HepG2 (cell line): ENCODE results near the gene SRSF10. TPM values are rescaled to one million over a fixed set of nuclear protein-coding genes. Genes with fewer than 3 reads are reported as not detected.

Experiments used
- ATAC-seq: fragments of 200-7000 bp; cut with Tn5 transposase; 3 replicates; pipeline ENCODE4 v1.9.1; 2020; ENCODE audit warnings: mild to moderate bottlenecking, moderate library complexity
- BruUV-seq: library from RNA; stranded (reverse); fragments of 400-500 nt; replicated peaks from 2 replicates; lab custom pipeline; 2021; lab: Mats Ljungman, UMichigan
- CTCF ChIA-PET: fragments of 300-600 bp; formaldehyde crosslinking; extraction: SDS; loops from one replicate; lab custom pipeline; 2021; ENCODE audit warnings: low total read pairs, inconsistent platforms, low intra/inter-chr PET ratio; lab: Yijun Ruan, JAX
- POLR2A ChIA-PET: fragments of 350-600 bp; sonication (Branson Sonifier 250); formaldehyde crosslinking; loops from one replicate; lab custom pipeline; 2020; ENCODE audit warnings: antibody characterized with exemption, inconsistent platforms; lab: Yijun Ruan, JAX
- DNase-seq: peaks from one replicate; pipeline ENCODE4 v3.0.0-alpha.2; 2015; ENCODE audit warnings: low spot score
- FAIRE-seq: peaks from 3 replicates; lab custom pipeline; 2011; peaks lifted over from hg19 to GRCh38; lab: Jason Lieb, UNC
- H2AFZ ChIP-seq: one replicate; pipeline ENCODE4 v1.6.1; 2011; ENCODE audit warnings: low read length, inconsistent platforms
- H3K27ac ChIP-seq: fragments of 300-600 bp; 3 replicates; pipeline ENCODE4 v1.8.0; 2011; ENCODE audit warnings: mixed run types, mild to moderate bottlenecking, mixed read lengths, low read length, inconsistent platforms; ENCODE audit not compliant: insufficient read depth; ENCODE audit errors: extremely low read length
- H3K27me3 ChIP-seq, 2 experiments: fragments of 200-600 bp in 1 of 2; 2 replicates in 1 of 2; 3 replicates in 1 of 2; pipeline versions ENCODE4 v1.6.0 to v1.8.0; 2011; ENCODE audit warnings: low read length in 2 of 2, mild to moderate bottlenecking in 2 of 2, moderate library complexity in 2 of 2, inconsistent platforms in 1 of 2; ENCODE audit not compliant: insufficient read depth in 2 of 2, control insufficient read depth in 1 of 2
- H3K36me3 ChIP-seq, 2 experiments: fragments of 200-600 bp in 1 of 2; replicated peaks in 1 of 2; 2 replicates in 1 of 2; 3 replicates in 1 of 2; pipeline versions ENCODE4 v1.5.1 to v1.8.0; 2011; ENCODE audit warnings: low read length in 2 of 2, inconsistent platforms in 1 of 2; ENCODE audit not compliant: insufficient read depth in 2 of 2, control insufficient read depth in 1 of 2
- H3K4me1 ChIP-seq: 2 replicates; pipeline ENCODE4 v1.5.1; 2012; ENCODE audit warnings: low read length, inconsistent platforms; ENCODE audit not compliant: insufficient read depth
- H3K4me2 ChIP-seq: 2 replicates; pipeline ENCODE4 v1.6.0; 2011; ENCODE audit warnings: low read depth, low read length, inconsistent platforms
- H3K4me3 ChIP-seq, 3 experiments: fragments of 200-600 bp in 1 of 3; sonication (generic), shearing (Covaris generic) in 1 of 3; replicated peaks in 1 of 3; 2 replicates each; pipeline ENCODE4 v1.5.1; 2011 to 2016; ENCODE audit warnings: low read length in 3 of 3, inconsistent platforms in 2 of 3, low read depth in 2 of 3, mild to moderate bottlenecking in 2 of 3, control low read depth in 1 of 3, mixed read lengths in 1 of 3; ENCODE audit not compliant: insufficient read depth in 1 of 3
- H3K79me2 ChIP-seq: one replicate; pipeline ENCODE4 v1.6.1; 2011; ENCODE audit warnings: low read length, inconsistent platforms; ENCODE audit not compliant: insufficient read depth
- H3K9ac ChIP-seq: 2 replicates; pipeline ENCODE4 v1.6.0; 2011; ENCODE audit warnings: mild to moderate bottlenecking, low read depth, low read length, inconsistent platforms; ENCODE audit not compliant: insufficient read depth
- H3K9me3 ChIP-seq: 2 replicates; pipeline ENCODE4 v1.5.1; 2012; ENCODE audit warnings: mild to moderate bottlenecking, low read length
- H4K20me1 ChIP-seq: 2 replicates; pipeline ENCODE4 v1.6.0; 2011; ENCODE audit warnings: inconsistent platforms, mild to moderate bottlenecking, low read length, moderate library complexity; ENCODE audit not compliant: insufficient read depth
- CBX2 ChIP-seq, 2 experiments: fragments of 200-600 bp in 1 of 2; sonication (generic); formaldehyde crosslinking in 1 of 2; IDR thresholded peaks; 2 replicates each; pipeline versions ENCODE4 v1.7.0 to v1.8.1; 2018 to 2022; ENCODE audit warnings: low read depth in 2 of 2, low read length in 1 of 2, mild to moderate bottlenecking in 1 of 2, missing genetic modification reagents in 1 of 2
- JUND ChIP-seq: sonication (generic); formaldehyde crosslinking; IDR thresholded peaks from 2 replicates; pipeline ENCODE4 v1.8.0; 2022; ENCODE audit warnings: mild to moderate bottlenecking, missing genetic modification reagents
- MIER3 ChIP-seq: IDR thresholded peaks from 2 replicates; pipeline ENCODE4 v1.6.1; 2016; ENCODE audit warnings: missing compliant biosample characterization, borderline replicate concordance
- PHF8 ChIP-seq: sonication (generic); formaldehyde crosslinking; IDR thresholded peaks from 2 replicates; pipeline ENCODE4 v1.5.0; 2020; ENCODE audit warnings: missing genetic modification reagents
- POLR2AphosphoS5 ChIP-seq: IDR thresholded peaks from 2 replicates; pipeline ENCODE4 v1.6.1; 2012; ENCODE audit warnings: low read depth, low read length
- TGIF2 ChIP-seq: IDR thresholded peaks from 2 replicates; pipeline ENCODE4 v1.6.1; 2016; ENCODE audit warnings: control low read depth, missing compliant biosample characterization
- ZFAT ChIP-seq: sonication (generic); formaldehyde crosslinking; conservative IDR thresholded peaks from 2 replicates; pipeline ENCODE4 v1.8.1; 2023; ENCODE audit warnings: missing genetic modification reagents, inconsistent platforms
- ZNF18 ChIP-seq: sonication (generic); formaldehyde crosslinking; IDR thresholded peaks from 2 replicates; pipeline ENCODE4 v1.8.0; 2022; ENCODE audit warnings: mild to moderate bottlenecking, missing genetic modification reagents; ENCODE audit not compliant: insufficient replicate concordance
- ZNF224 ChIP-seq: sonication (generic); formaldehyde crosslinking; IDR thresholded peaks from 2 replicates; pipeline ENCODE4 v1.5.0; 2020; ENCODE audit warnings: mild to moderate bottlenecking, missing genetic modification reagents
- ZNF263 ChIP-seq: sonication (generic); formaldehyde crosslinking; IDR thresholded peaks from 2 replicates; pipeline ENCODE4 v1.4.0; 2020; ENCODE audit warnings: missing genetic modification reagents
- ZNF362 ChIP-seq: sonication (generic); formaldehyde crosslinking; IDR thresholded peaks from 2 replicates; pipeline ENCODE4 v1.4.0; 2020; ENCODE audit warnings: missing genetic modification reagents, mild to moderate bottlenecking, borderline replicate concordance
- ZNF670 ChIP-seq: sonication (generic); formaldehyde crosslinking; IDR thresholded peaks from 2 replicates; pipeline ENCODE4 v1.8.0; 2022; ENCODE audit warnings: mild to moderate bottlenecking, missing genetic modification reagents, borderline replicate concordance
- ZNF776 ChIP-seq: sonication (generic); formaldehyde crosslinking; IDR thresholded peaks from 2 replicates; pipeline ENCODE4 v1.4.0; 2020; ENCODE audit warnings: mild to moderate bottlenecking, missing genetic modification reagents
- WGBS: methylation state at CpG from one replicate; pipeline ENCODE4 v1.1.6; 2017; ENCODE audit warnings: low lambda C conversion rate; 5-methylcytosine and 5-hydroxymethylcytosine counted together
- in situ Hi-C: cut with HindIII; loops from 2 replicates; pipeline ENCODE4 v1.10.0; 2017; ENCODE audit warnings: low pct_unique_long_range_greater_than_20kb; ENCODE audit not compliant: extremely low pct_ligation_motif_present
- intact Hi-C: fragments of 100-400 bp; cut with micrococcal nuclease; formaldehyde crosslinking; loops from one replicate; pipeline ENCODE4 v1.10.0; 2022; ENCODE audit not compliant: unreplicated experiment
- polyA plus RNA-seq, 8 experiments: library from polyadenylated mRNA; depleted of rRNA in 3 of 8; stranded (reverse) in 7 of 8; unstranded in 1 of 8; fragments of >200 nt; fragmentation: Illumina TruSeq in 4 of 8; extraction: Trizol in 4 of 8; gene quantifications; 2 replicates each; pipeline versions ENCODE4 v1.2.1 to v1.2.3, GENCODE V29; 2011 to 2016; ENCODE audit warnings: low read depth in 4 of 8, missing spikeins in 1 of 8, mixed read lengths in 1 of 8; ENCODE audit not compliant: insufficient read depth in 1 of 8
- total RNA-seq, 5 experiments: library from RNA; depleted of rRNA; stranded (reverse); fragments of >200 nt; fragmentation: Illumina TruSeq; extraction: Trizol; gene quantifications; 2 replicates each; pipeline ENCODE4 v1.2.3, GENCODE V29; 2016; ENCODE audit warnings: low read depth in 1 of 5
- TF ChIP-seq, protein P1 (sequence below): IDR thresholded peaks from 2 replicates; pipeline ENCODE4 v1.6.1; 2016; ENCODE audit warnings: control low read depth
- TF ChIP-seq, protein P2 (sequence below): sonication (generic); formaldehyde crosslinking; conservative IDR thresholded peaks from 2 replicates; pipeline ENCODE4 v1.5.0; 2020; ENCODE audit warnings: missing genetic modification reagents

SRSF10 gene
- total and polyA plus RNA-seq, 2 of the 13 experiments (the other 11 are each of a cell fraction or from before 2014, with no cell fraction given): 126 to 186 TPM

- CTCF ChIA-PET: no interaction called here
- ATAC-seq: no peak
- H3K27me3 ChIP-seq: no peaks in the 10 kb centered on the region; a peak in 1 of 5 replicates
- TF ChIP-seq, protein P1, sequence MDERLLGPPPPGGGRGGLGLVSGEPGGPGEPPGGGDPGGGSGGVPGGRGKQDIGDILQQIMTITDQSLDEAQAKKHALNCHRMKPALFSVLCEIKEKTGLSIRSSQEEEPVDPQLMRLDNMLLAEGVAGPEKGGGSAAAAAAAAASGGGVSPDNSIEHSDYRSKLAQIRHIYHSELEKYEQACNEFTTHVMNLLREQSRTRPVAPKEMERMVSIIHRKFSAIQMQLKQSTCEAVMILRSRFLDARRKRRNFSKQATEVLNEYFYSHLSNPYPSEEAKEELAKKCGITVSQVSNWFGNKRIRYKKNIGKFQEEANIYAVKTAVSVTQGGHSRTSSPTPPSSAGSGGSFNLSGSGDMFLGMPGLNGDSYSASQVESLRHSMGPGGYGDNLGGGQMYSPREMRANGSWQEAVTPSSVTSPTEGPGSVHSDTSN (CRISPR knock-in tag): no peak
- TF ChIP-seq ZNF18 (CRISPR knock-in tag) (peak; percentile 13), ZFAT (CRISPR knock-in tag) (0 out of 2 replicates have a peak, but pooled peaks have one; percentile 61), ZNF224 (CRISPR knock-in tag) (0 out of 2 replicates have a peak, but pooled peaks have one; percentile 36), TGIF2 (CRISPR knock-in tag) (no peak), ZNF263 (no peak), JUND (CRISPR knock-in tag) (no peak), ZNF362 (0 out of 2 replicates have a peak, but pooled peaks have one; percentile 9), PHF8 (CRISPR knock-in tag) (no peak), MIER3 (CRISPR knock-in tag) (0 out of 2 replicates have a peak, but pooled peaks have one; percentile 8), POLR2AphosphoS5 (no peak), ZNF670 (CRISPR knock-in tag) (0 out of 2 replicates have a peak, but pooled peaks have one; percentile 49), ZNF776 (no peak), CBX2 (IDR thresholded peaks at IDR 0.05; ENCODE audit: low read depth, low read length) (no peak), CBX2 (CRISPR knock-in tag; IDR thresholded peaks at IDR 0.05; ENCODE audit: low read depth) (no peak)
- TF ChIP-seq, protein P2, sequence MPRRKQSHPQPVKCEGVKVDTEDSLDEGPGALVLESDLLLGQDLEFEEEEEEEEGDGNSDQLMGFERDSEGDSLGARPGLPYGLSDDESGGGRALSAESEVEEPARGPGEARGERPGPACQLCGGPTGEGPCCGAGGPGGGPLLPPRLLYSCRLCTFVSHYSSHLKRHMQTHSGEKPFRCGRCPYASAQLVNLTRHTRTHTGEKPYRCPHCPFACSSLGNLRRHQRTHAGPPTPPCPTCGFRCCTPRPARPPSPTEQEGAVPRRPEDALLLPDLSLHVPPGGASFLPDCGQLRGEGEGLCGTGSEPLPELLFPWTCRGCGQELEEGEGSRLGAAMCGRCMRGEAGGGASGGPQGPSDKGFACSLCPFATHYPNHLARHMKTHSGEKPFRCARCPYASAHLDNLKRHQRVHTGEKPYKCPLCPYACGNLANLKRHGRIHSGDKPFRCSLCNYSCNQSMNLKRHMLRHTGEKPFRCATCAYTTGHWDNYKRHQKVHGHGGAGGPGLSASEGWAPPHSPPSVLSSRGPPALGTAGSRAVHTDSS (CRISPR knock-in tag): no peak
- TF ChIP-seq, all 625 proteins: peak for 6
- H4K20me1 ChIP-seq: peaks cover 39% of the 10 kb centered on the region
- H3K36me3 ChIP-seq: peaks cover 3 to 28% of the 10 kb centered on the region in 2 experiments; a peak in 4 of 5 replicates
- peak overlapping the region; percentile 98 for H3K27ac ChIP-seq
- FAIRE-seq (no peak), DNase-seq (no peak)
- peak overlapping the region; percentile 85 for H3K4me2 ChIP-seq
- H3K79me2 ChIP-seq: peaks cover 57% of the 10 kb centered on the region
- WGBS: under 1% methylated on average over 13 of the region's 13 CpGs
- H2AFZ ChIP-seq: no peak overlapping the region
- in situ Hi-C loops (loop anchor here (5.0 kb wide), 1 partner anchor 43 kb away; no protein-coding TSS in a partner anchor), intact Hi-C loops (loop anchor here (2.0 kb wide), 1 partner anchor 49 kb away; no protein-coding TSS in a partner anchor)
- BruUV-seq: no TSS peak
- H3K4me1 ChIP-seq: peaks cover 56% of the 10 kb centered on the region
- POLR2A ChIA-PET: interaction anchor here (0.9 to 2.6 kb wide), 9 partner anchors 12 to 201 kb away, joined by 3 to 35 read pairs (median 6); partner anchors contain the start of genes PITHD1 and PNRC2
- peak overlapping the region; percentile 99 for H3K9ac ChIP-seq
- no peaks in the 10 kb centered on the region for H3K9me3 ChIP-seq
- peak overlapping the region; percentile 91 to 96 (median 93) for H3K4me3 ChIP-seq
Measured at GRCh38 chr1:23979387-23979880, 693 bp downstream of the SRSF10 start.
